HUES6 (cell line): ENCODE results near the gene SHROOM1.

Source experiments
- H3K27ac ChIP-seq: 2 replicates; pipeline ENCODE4 v1.7.0; 2013; ENCODE audit warnings: low read depth, mild to moderate bottlenecking, low read length, inconsistent platforms
- H3K27me3 ChIP-seq: 2 replicates; pipeline ENCODE4 v1.6.1; 2013; ENCODE audit warnings: low read length; ENCODE audit not compliant: control insufficient read depth, insufficient read depth
- H3K36me3 ChIP-seq: 2 replicates; pipeline ENCODE4 v1.6.1; 2013; ENCODE audit warnings: low read length; ENCODE audit not compliant: control insufficient read depth, insufficient read depth
- H3K4me1 ChIP-seq: 2 replicates; pipeline ENCODE4 v1.6.1; 2013; ENCODE audit warnings: low read length; ENCODE audit not compliant: control insufficient read depth, insufficient read depth
- H3K4me3 ChIP-seq: 2 replicates; pipeline ENCODE4 v1.5.1; 2013; ENCODE audit warnings: low read depth, low read length
- H3K9ac ChIP-seq: one replicate; pipeline ENCODE4 v1.6.1; 2013; ENCODE audit warnings: mild to moderate bottlenecking, low read length
- H3K9me3 ChIP-seq: 2 replicates; pipeline ENCODE4 v1.6.1; 2013; ENCODE audit warnings: low read depth, low read length; ENCODE audit not compliant: control insufficient read depth, insufficient read depth

Gene SHROOM1

GRCh38 chr5:132850066-132850465, 19.6 kb upstream of the SHROOM1 start:
- Histone ChIP-seq H3K4me1 (peaks cover 6% of the 10 kb centered on the region), H3K36me3 (no peaks in the 10 kb centered on the region), H3K27ac (no peak overlapping the region), H3K9ac (no peak overlapping the region), H3K27me3 (no peaks in the 10 kb centered on the region), H3K4me3 (no peak overlapping the region), H3K9me3 (no peaks in the 10 kb centered on the region)

DNA sequence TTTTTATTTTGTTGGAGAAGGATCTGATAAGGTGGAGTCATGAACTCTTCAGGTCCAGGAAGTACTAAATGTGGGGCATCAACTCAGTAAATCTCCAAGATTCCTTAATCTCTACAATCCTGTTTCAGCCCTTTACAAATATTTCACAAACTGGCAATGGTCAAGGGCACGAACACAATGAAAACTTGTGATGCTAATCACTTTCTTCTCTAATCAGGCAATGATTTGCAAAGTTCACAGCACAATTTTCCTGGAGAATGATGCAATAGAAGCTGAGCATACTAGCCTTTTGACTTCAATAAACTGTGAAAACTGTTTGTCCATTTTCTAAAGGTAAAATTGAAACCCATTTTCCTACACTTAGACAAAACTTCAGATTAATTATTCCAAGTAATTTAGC, 18.9 kb upstream of the SHROOM1 start:
- Histone ChIP-seq H3K27me3 (no peaks in the 10 kb centered on the region), H3K4me1 (peaks cover 2% of the 10 kb centered on the region), H3K4me3 (no peak overlapping the region), H3K36me3 (no peaks in the 10 kb centered on the region), H3K27ac (no peak overlapping the region), H3K9me3 (no peaks in the 10 kb centered on the region), H3K9ac (no peak overlapping the region)

- Histone ChIP-seq H3K27ac (no peak overlapping the region), H3K9me3 (no peaks in the 10 kb centered on the region), H3K27me3 (no peaks in the 10 kb centered on the region), H3K4me1 (no peaks in the 10 kb centered on the region), H3K36me3 (no peaks in the 10 kb centered on the region), H3K4me3 (no peak overlapping the region), H3K9ac (no peak overlapping the region)
Observed at GRCh38 chr5:132848270-132848669, 17.8 kb upstream of the SHROOM1 start.

- peaks cover 9% of the 10 kb centered on the region for H3K4me1 ChIP-seq
- no peaks in the 10 kb centered on the region for H3K9me3 ChIP-seq
- no peaks in the 10 kb centered on the region for H3K27me3 ChIP-seq
- no peak overlapping the region for H3K9ac ChIP-seq
- H3K4me3 ChIP-seq: no peak overlapping the region
- no peak overlapping the region for H3K27ac ChIP-seq
- H3K36me3 ChIP-seq: no peaks in the 10 kb centered on the region
Observed at GRCh38 chr5:132841305-132841704, 10.9 kb upstream of the SHROOM1 start.

DNA sequence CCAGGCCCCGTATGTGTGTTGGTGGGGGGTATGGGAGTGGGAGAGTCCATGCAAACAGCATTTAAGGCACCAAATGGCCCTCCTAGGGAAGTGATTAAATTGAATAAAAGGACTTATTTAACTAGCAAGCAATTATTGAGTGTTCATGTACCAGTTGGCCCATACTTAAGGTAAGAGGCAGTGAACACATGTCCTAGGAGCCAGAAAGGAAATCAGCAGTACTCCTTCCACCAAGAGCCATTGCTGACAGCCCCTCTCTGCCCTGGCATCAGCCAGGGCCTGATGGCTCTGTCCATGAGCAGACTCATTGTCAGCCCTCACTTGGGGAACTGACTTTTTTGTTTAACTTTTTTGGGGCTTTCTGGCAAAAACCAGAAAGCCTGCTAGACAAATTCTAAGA, 10.4 kb upstream of the SHROOM1 start:
- H3K4me1 ChIP-seq: peaks cover 9% of the 10 kb centered on the region

DNA sequence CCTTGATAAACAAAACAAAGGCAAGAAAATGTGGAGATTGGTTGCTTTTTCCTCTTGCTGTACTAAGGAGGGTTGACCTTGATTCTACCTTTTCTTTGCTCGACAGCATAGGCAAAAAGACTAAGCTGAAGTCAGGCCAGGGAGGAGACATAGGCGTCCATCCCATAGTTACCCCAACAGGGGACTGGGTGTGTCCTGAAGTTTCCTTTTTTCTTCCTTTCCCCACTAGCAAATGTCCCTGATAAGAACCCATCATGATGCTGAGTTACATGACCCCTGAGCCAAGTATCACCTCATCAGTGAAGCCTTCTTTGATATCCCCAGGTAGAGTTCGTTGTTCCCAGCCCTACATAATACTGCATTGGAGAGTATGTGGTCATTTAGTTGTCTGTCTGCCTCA, 9.9 kb upstream of the SHROOM1 start:
- no peak overlapping the region for H3K9ac ChIP-seq
- no peaks in the 10 kb centered on the region for H3K9me3 ChIP-seq
- no peak overlapping the region for H3K27ac ChIP-seq
- H3K36me3 ChIP-seq: no peaks in the 10 kb centered on the region
- H3K4me1 ChIP-seq: peaks cover 9% of the 10 kb centered on the region
- no peaks in the 10 kb centered on the region for H3K27me3 ChIP-seq
- H3K4me3 ChIP-seq: no peak overlapping the region

More for the DNA sequence above, 10.4 kb upstream of the SHROOM1 start:
- no peaks in the 10 kb centered on the region for H3K9me3 ChIP-seq
- H3K4me3 ChIP-seq: no peak overlapping the region
- H3K27me3 ChIP-seq: no peaks in the 10 kb centered on the region
- H3K27ac ChIP-seq: no peak overlapping the region
- no peaks in the 10 kb centered on the region for H3K36me3 ChIP-seq
- H3K9ac ChIP-seq: no peak overlapping the region

DNA sequence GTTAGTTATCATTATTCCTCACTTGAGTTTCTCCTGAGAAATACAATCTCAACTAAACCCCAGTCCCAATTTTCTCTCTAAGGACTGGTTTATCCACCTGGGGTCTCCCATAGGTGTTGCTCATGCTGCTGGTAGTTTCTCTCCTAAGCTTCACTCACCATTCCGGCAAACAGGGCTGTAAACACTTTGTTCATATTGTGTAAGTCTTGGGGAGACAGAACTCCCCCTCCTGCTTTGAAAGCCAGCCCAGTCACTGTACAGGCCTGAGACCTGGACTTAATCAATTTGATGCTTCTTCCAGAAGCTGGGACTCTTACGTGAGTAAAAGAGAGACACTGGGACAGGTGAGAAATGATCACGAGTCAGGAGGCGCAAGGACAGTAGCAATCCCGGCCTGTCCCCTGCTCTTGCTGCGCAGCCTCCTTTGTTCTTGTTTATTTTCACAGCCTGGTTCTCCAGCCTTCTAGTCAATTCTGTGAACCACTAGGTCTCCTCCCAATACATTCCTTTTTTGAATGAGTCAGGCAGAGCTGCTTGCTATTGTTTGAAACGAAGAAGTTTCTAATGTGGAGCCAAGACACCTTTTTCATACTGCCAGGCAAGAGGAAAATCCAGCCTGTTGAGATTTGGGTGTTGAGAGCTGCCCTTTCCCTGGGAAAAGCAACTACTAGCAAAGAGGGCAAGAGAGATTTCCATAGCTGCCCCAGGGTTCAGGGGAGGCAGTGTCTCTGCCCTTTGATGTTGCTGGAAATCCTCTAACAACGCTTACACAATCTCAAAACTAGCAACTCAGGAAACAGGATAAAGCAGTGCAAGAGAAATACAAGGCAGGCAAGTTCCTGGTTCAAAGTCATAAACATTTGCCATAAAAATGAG, 9.2 kb upstream of the SHROOM1 start:
- no peak overlapping the region for H3K27ac ChIP-seq

GRCh38 chr5:132838516-132839282, 8.3 kb upstream of the SHROOM1 start:
- Histone ChIP-seq H3K4me3 (no peak overlapping the region), H3K36me3 (no peaks in the 10 kb centered on the region), H3K9me3 (no peaks in the 10 kb centered on the region), H3K4me1 (peaks cover 9% of the 10 kb centered on the region), H3K27ac (no peak overlapping the region), H3K9ac (no peak overlapping the region), H3K27me3 (no peaks in the 10 kb centered on the region)

More for the DNA sequence above, 9.2 kb upstream of the SHROOM1 start:
- Histone ChIP-seq H3K4me3 (no peak overlapping the region), H3K9ac (no peak overlapping the region), H3K36me3 (no peaks in the 10 kb centered on the region), H3K27me3 (no peaks in the 10 kb centered on the region), H3K4me1 (peaks cover 9% of the 10 kb centered on the region), H3K9me3 (no peaks in the 10 kb centered on the region)

GRCh38 chr5:132837868-132838267, 7.4 kb upstream of the SHROOM1 start:
- H3K4me3 ChIP-seq: no peak overlapping the region
- no peak overlapping the region for H3K27ac ChIP-seq
- no peaks in the 10 kb centered on the region for H3K36me3 ChIP-seq
- no peak overlapping the region for H3K9ac ChIP-seq
- peaks cover 9% of the 10 kb centered on the region for H3K4me1 ChIP-seq
- H3K27me3 ChIP-seq: peaks cover 5% of the 10 kb centered on the region; the same call in 1 of the 2 replicates
- H3K9me3 ChIP-seq: no peaks in the 10 kb centered on the region

GRCh38 chr5:132836852-132837251, 6.4 kb upstream of the SHROOM1 start:
- Histone ChIP-seq H3K4me3 (no peak overlapping the region), H3K36me3 (no peaks in the 10 kb centered on the region), H3K9me3 (no peaks in the 10 kb centered on the region), H3K9ac (no peak overlapping the region), H3K27me3 (peaks cover 5% of the 10 kb centered on the region; the same call in 1 of the 2 replicates), H3K27ac (no peak overlapping the region), H3K4me1 (peaks cover 9% of the 10 kb centered on the region)

GRCh38 chr5:132834057-132834456, 3.6 kb upstream of the SHROOM1 start:
- Histone ChIP-seq H3K27me3 (peaks cover 30% of the 10 kb centered on the region), H3K4me3 (no peak overlapping the region), H3K36me3 (no peaks in the 10 kb centered on the region), H3K27ac (no peak overlapping the region), H3K9me3 (no peaks in the 10 kb centered on the region), H3K9ac (no peak overlapping the region), H3K4me1 (0 out of 2 replicates have a peak, but pooled peaks cover 5% of the 10 kb centered on the region)
